ENCODE measurements around the gene EFTUD2.

DNA sequence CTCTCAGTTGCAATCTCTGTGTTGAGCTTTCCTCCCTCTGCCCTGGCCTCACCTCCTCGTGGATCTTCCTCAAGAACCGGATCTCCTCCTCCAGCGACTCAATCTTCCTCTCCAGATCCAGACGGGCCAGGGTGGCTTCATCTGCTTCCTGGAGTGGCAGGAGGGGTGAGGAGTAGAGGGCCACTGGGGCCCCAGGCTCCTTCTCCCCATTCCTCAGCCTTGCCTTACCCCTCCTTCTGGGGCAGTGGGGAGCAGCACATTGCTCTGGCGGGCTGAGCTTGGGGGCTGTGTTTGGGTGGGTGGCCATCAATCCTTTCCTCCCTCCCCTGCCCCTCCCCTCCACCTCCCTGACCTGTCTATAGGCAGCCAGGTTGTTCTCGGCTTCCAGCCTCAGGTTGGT lies 14.4 kb upstream of the EFTUD2 start:
- TF ChIP-seq, protein P1, sequence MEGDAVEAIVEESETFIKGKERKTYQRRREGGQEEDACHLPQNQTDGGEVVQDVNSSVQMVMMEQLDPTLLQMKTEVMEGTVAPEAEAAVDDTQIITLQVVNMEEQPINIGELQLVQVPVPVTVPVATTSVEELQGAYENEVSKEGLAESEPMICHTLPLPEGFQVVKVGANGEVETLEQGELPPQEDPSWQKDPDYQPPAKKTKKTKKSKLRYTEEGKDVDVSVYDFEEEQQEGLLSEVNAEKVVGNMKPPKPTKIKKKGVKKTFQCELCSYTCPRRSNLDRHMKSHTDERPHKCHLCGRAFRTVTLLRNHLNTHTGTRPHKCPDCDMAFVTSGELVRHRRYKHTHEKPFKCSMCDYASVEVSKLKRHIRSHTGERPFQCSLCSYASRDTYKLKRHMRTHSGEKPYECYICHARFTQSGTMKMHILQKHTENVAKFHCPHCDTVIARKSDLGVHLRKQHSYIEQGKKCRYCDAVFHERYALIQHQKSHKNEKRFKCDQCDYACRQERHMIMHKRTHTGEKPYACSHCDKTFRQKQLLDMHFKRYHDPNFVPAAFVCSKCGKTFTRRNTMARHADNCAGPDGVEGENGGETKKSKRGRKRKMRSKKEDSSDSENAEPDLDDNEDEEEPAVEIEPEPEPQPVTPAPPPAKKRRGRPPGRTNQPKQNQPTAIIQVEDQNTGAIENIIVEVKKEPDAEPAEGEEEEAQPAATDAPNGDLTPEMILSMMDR (IDR thresholded peaks at IDR 0.05; ENCODE audit: poor library complexity) = no peak
- no peak for TF ChIP-seq EZH2 (IDR thresholded peaks at IDR 0.05; ENCODE audit: borderline replicate concordance)
- no peak for TF ChIP-seq EZH2phosphoT487 (IDR thresholded peaks at IDR 0.05; ENCODE audit: low read depth, severe bottlenecking, unreplicated experiment)

Measured in hepatocyte (in vitro differentiated cells).